Astrocyte (in vitro differentiated cells and primary cell): Measurements from ENCODE around the gene CDK2.

Source experiments
- CTCF ChIP-seq: IDR thresholded peaks from 2 replicates; pipeline ENCODE4 v1.5.1; 2011; ENCODE audit warnings: low read depth, mild to moderate bottlenecking, inconsistent platforms, low read length, moderate library complexity; ENCODE audit not compliant: insufficient read depth
- EZH2 ChIP-seq: IDR thresholded peaks from 2 replicates; pipeline ENCODE4 v1.6.1; 2012; ENCODE audit warnings: mild to moderate bottlenecking, low read length, inconsistent platforms; ENCODE audit not compliant: insufficient read depth

DNA sequence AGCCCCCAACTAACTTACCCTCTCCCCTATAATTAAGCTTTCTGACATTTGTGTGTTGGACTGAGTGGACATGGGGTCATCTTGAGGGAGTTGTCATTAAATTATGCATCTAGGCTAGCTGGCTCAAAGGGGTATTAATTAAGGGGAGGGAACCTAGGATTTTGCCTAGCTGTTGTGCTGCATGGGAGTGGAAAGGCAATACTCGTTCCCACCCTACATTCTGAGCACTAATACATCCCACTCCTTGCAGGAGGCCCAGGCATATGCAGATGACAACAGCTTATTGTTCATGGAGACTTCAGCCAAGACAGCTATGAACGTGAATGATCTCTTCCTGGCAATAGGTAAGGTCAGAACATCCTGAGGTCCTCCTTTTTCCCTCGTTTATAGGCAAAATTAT lies 24.5 kb downstream of the CDK2 start:
- TF ChIP-seq CTCF (no peak), EZH2 (no peak)
